SK-N-SH (cell line): ENCODE data around the gene IFIT1B. TPM values are rescaled to one million over a fixed set of nuclear protein-coding genes. Genes with fewer than 3 reads are reported as not detected.

Source experiments
- CTCF ChIA-PET: fragments of 300-600, 350-600 bp; formaldehyde crosslinking; extraction: SDS; loops from one replicate; lab custom pipeline; 2021; lab: Yijun Ruan, JAX
- POLR2A ChIA-PET: fragments of 350-600 bp; sonication (Branson Sonifier 250); formaldehyde crosslinking; extraction: SDS; loops from one replicate; lab custom pipeline; 2020; ENCODE audit warnings: antibody characterized with exemption, inconsistent platforms; lab: Yijun Ruan, JAX
- DNase-seq: peaks from one replicate; pipeline ENCODE4 v3.0.0; 2012
- H2AFZ ChIP-seq: fragments of 200-600 bp; sonication (generic); 2 replicates; pipeline ENCODE4 v1.8.1; 2016; ENCODE audit warnings: antibody characterized with exemption, mild to moderate bottlenecking, low read depth
- H3F3A ChIP-seq: fragments of 200-600 bp; sonication (generic); replicated peaks from 2 replicates; pipeline ENCODE3; 2016; ENCODE audit warnings: antibody characterized with exemption, mild to moderate bottlenecking; ENCODE audit not compliant: insufficient read depth
- H3K27ac ChIP-seq, 2 experiments: fragments of 200-500 bp in 1 of 2; fragments of 200-600 bp in 1 of 2; sonication (Bioruptor generic) in 1 of 2; sonication (generic), shearing (Covaris generic) in 1 of 2; 2 replicates each; pipeline versions ENCODE4 v1.5.1 to v1.6.1; 2014 to 2016; ENCODE audit warnings: low read depth in 2 of 2, inconsistent platforms in 1 of 2, low read length in 1 of 2, mild to moderate bottlenecking in 1 of 2, mixed read lengths in 1 of 2
- H3K27me3 ChIP-seq: fragments of 200-600 bp; sonication (generic), shearing (Covaris generic); 2 replicates; pipeline ENCODE4 v1.6.1; 2016; ENCODE audit warnings: mixed run types; ENCODE audit not compliant: insufficient read depth
- H3K36me3 ChIP-seq, 2 experiments: fragments of 200-500 bp in 1 of 2; fragments of 200-600 bp in 1 of 2; sonication (Bioruptor generic) in 1 of 2; sonication (generic) in 1 of 2; replicated peaks in 1 of 2; 2 replicates each; pipeline versions ENCODE3 to v1.5.1; 2014 to 2016; ENCODE audit warnings: low read length in 1 of 2, mild to moderate bottlenecking in 1 of 2; ENCODE audit not compliant: insufficient read depth in 2 of 2, control insufficient read depth in 1 of 2
- H3K4me1 ChIP-seq, 2 experiments: fragments of 200-500 bp in 1 of 2; fragments of 200-600 bp in 1 of 2; sonication (Bioruptor generic) in 1 of 2; sonication (generic), shearing (Covaris generic) in 1 of 2; 2 replicates each; pipeline versions ENCODE4 v1.5.1 to v1.6.1; 2014 to 2016; ENCODE audit warnings: low read depth in 1 of 2, low read length in 1 of 2, mixed run types in 1 of 2; ENCODE audit not compliant: insufficient read depth in 2 of 2, control insufficient read depth in 1 of 2
- H3K4me2 ChIP-seq: fragments of 200-600 bp; sonication (generic), shearing (Covaris generic); 2 replicates; pipeline ENCODE4 v1.6.1; 2017; ENCODE audit warnings: mixed run types
- H3K4me3 ChIP-seq, 2 experiments: fragments of 200-500 bp in 1 of 2; fragments of 200-600 bp in 1 of 2; sonication (Bioruptor generic) in 1 of 2; sonication (generic), shearing (Covaris generic) in 1 of 2; 2 replicates each; pipeline versions ENCODE4 v1.5.1 to v1.8.1; 2014 to 2016; ENCODE audit warnings: low read depth in 2 of 2, inconsistent platforms in 1 of 2, low read length in 1 of 2, mild to moderate bottlenecking in 1 of 2, mixed read lengths in 1 of 2, moderate library complexity in 1 of 2
- H3K79me2 ChIP-seq: fragments of 200-600 bp; sonication (generic); 2 replicates; pipeline ENCODE4 v1.8.1; 2017; ENCODE audit warnings: mild to moderate bottlenecking; ENCODE audit not compliant: insufficient read depth
- H3K9ac ChIP-seq: fragments of 200-600 bp; sonication (generic); 2 replicates; pipeline ENCODE4 v1.6.1; 2017; ENCODE audit warnings: mixed run types
- H3K9me2 ChIP-seq: fragments of 200-600 bp; sonication (generic); 2 replicates; pipeline ENCODE4 v1.6.1; 2017; ENCODE audit warnings: mixed run types
- H3K9me3 ChIP-seq: fragments of 200-600 bp; sonication (generic); 2 replicates; pipeline ENCODE4 v1.6.1; 2017; ENCODE audit warnings: mixed run types, mild to moderate bottlenecking, moderate library complexity
- H4K20me1 ChIP-seq: fragments of 200-600 bp; sonication (generic); 2 replicates; pipeline ENCODE4 v1.6.1; 2017; ENCODE audit warnings: mild to moderate bottlenecking, mixed run types; ENCODE audit not compliant: insufficient read depth
- FOSL2 ChIP-seq: IDR thresholded peaks from 2 replicates; pipeline ENCODE4 v1.4.0; 2012; ENCODE audit warnings: low read depth, mild to moderate bottlenecking, moderate library complexity, borderline replicate concordance
- IRF3 ChIP-seq: fragments of 150-350 bp; IDR thresholded peaks from 2 replicates; pipeline ENCODE4 v1.6.1; 2016; ENCODE audit warnings: mild to moderate bottlenecking, low read depth, low read length
- REST ChIP-seq: IDR thresholded peaks from 2 replicates; pipeline ENCODE4 v1.6.1; 2012; ENCODE audit warnings: mild to moderate bottlenecking, low read depth, low read length, moderate library complexity
- RFX5 ChIP-seq: IDR thresholded peaks from 2 replicates; pipeline ENCODE4 v1.6.1; 2012; ENCODE audit warnings: mild to moderate bottlenecking, improper control_type of control experiment, low read length
- TEAD4 ChIP-seq: IDR thresholded peaks from 2 replicates; pipeline ENCODE4 v1.4.0; 2012; ENCODE audit warnings: mild to moderate bottlenecking, borderline replicate concordance; ENCODE audit not compliant: insufficient read depth
- USF2 ChIP-seq: fragments of 150-350 bp; IDR thresholded peaks from 2 replicates; pipeline ENCODE4 v1.6.1; 2017; ENCODE audit warnings: antibody characterized with exemption, low read length, low read depth, borderline replicate concordance
- WGBS: methylation state at CpG from one replicate; pipeline ENCODE4 v1.1.6; 2017; ENCODE audit warnings: low lambda C conversion rate; 5-methylcytosine and 5-hydroxymethylcytosine counted together
- polyA plus RNA-seq, 3 experiments: library from polyadenylated mRNA; depleted of rRNA; stranded (reverse); fragments of >200 nt; gene quantifications; 2 replicates each; pipeline ENCODE4 v1.2.3, GENCODE V29; 2012

The IFIT1B gene
- polyA plus RNA-seq, 1 of the 3 experiments (the other 2 are of a cell fraction): 0.03 TPM

GRCh38 chr10:89367529-89367928, 10.3 kb upstream of the IFIT1B start:
- CTCF ChIA-PET: interaction anchor here (2.2 to 3.6 kb wide), 3 partner anchors 8 to 84 kb away, joined by 7 to 13 read pairs (median 12); no protein-coding TSS in a partner anchor
- no peaks in the 10 kb centered on the region for H4K20me1 ChIP-seq
- DNase-seq: no peak

More at GRCh38 chr10:89367529-89367928, 10.3 kb upstream of the IFIT1B start:
- Histone ChIP-seq H3K79me2 (no peaks in the 10 kb centered on the region), H2AFZ (no peak overlapping the region), H3K9ac (no peak overlapping the region), H3K27me3 (no peaks in the 10 kb centered on the region), H3K4me2 (no peak overlapping the region), H3K4me1 (peaks cover 4 to 6% of the 10 kb centered on the region in 2 experiments; a peak in 1 of 4 replicates), H3F3A (no peaks in the 10 kb centered on the region), H3K9me2 (no peaks in the 10 kb centered on the region), H3K9me3 (no peaks in the 10 kb centered on the region), H3K36me3 (no peaks in the 10 kb centered on the region), H3K27ac (no peak overlapping the region), H3K4me3 (no peak overlapping the region)
- POLR2A ChIA-PET: no interaction called here
- WGBS: 91% methylated on average over 4 of the region's 4 CpGs
- no peak for TF ChIP-seq FOSL2
- no peak for TF ChIP-seq USF2
- no peak for TF ChIP-seq REST
- no peak for TF ChIP-seq RFX5
- no peak for TF ChIP-seq IRF3
- TF ChIP-seq TEAD4: no peak
